Spleen (tissue), 7 donors: ENCODE data around the gene KIAA1328.
"Not testable (repeated sequence)": the region's sequence is repeated elsewhere in the genome, so short reads cannot be mapped to it uniquely, and the experiment has no call there.

ENCODE experiments used
- CTCF ChIP-seq, 11 experiments: fragments of 200-600 bp in 7 of 11; fragments of 450-650 bp in 4 of 11; sonication (generic) in 4 of 11; IDR thresholded peaks in 8 of 11; conservative IDR thresholded peaks in 3 of 11; 1 replicate in 7 of 11; 2 replicates in 4 of 11; pipeline versions ENCODE4 v1.4.0 to v1.8.0; 2016 to 2021; ENCODE audit warnings: antibody characterized with exemption in 11 of 11, inconsistent platforms in 4 of 11, mild to moderate bottlenecking in 1 of 11
- POLR2A ChIP-seq, 3 donors: fragments of 450-650 bp; IDR thresholded peaks; one replicate each; pipeline ENCODE4 v1.5.1; 2017; ENCODE audit warnings: antibody characterized with exemption in 3 of 3, mild to moderate bottlenecking in 1 of 3
- POLR2AphosphoS5 ChIP-seq, 3 donors: sonication (generic); formaldehyde crosslinking; IDR thresholded peaks; one replicate each; pipeline ENCODE4 v1.5.1; 2017; ENCODE audit warnings: antibody characterized with exemption in 3 of 3
- donor health status: DM: no; HTN: no; CAD: no; lungs with moderate emphysema.
- donor health status: DM: no; HTN: no; CAD: no.
- donor health status: DM: no; HTN: no; CAD: no.

- TF ChIP-seq CTCF (IDR thresholded peaks at IDR 0.05 in 8 of 11, conservative IDR thresholded peaks at IDR 0.05 in 3 of 11); POLR2A (IDR thresholded peaks at IDR 0.05); POLR2AphosphoS5 (IDR thresholded peaks at IDR 0.05): not testable (repeated sequence)
Measured at GRCh38 chr18:37166966-37167365, 338.0 kb downstream of the KIAA1328 start.
